ENCODE measurements around the gene CDS1.
"Not testable (repeated sequence)": the region's sequence is repeated elsewhere in the genome, so short reads cannot be mapped to it uniquely, and the experiment has no call there.

CDS1 gene

GRCh38 chr4:84681486-84682274, 98.8 kb downstream of the CDS1 start:
- Histone ChIP-seq H2BK5ac (ENCODE audit: low read length) (no peak overlapping the region), H4K5ac (ENCODE audit: low read length) (no peak overlapping the region), H2AK5ac (ENCODE audit: low read length) (no peak overlapping the region), H3K9ac (ENCODE audit: low read length) (no peak overlapping the region), H2BK15ac (replicated peaks; ENCODE audit: low read depth) (no peak overlapping the region), H3K4me3 (ENCODE audit: low read length) (no peak overlapping the region), H3K18ac (ENCODE audit: low read length) (no peak overlapping the region), H3K56ac (ENCODE audit: low read length) (no peak overlapping the region), H3K79me2 (ENCODE audit: control insufficient read depth, insufficient read depth, low read length) (no peaks in the 10 kb centered on the region), H4K8ac (ENCODE audit: low read depth, low read length) (no peak overlapping the region), H3K36me3 (ENCODE audit: control insufficient read depth, insufficient read depth, low read length) (peaks cover 12% of the 10 kb centered on the region), H3K23ac (ENCODE audit: low read length) (no peak overlapping the region), H3K27ac (ENCODE audit: low read depth, low read length) (no peak overlapping the region), H3K79me1 (ENCODE audit: low read length) (no peaks in the 10 kb centered on the region), H3K4ac (ENCODE audit: low read depth, low read length) (no peak overlapping the region), H3K27me3 (ENCODE audit: insufficient read depth, low read length, poor library complexity) (no peaks in the 10 kb centered on the region), H3K4me2 (ENCODE audit: low read length) (no peak overlapping the region), H2BK120ac (ENCODE audit: low read depth, low read length) (no peak overlapping the region), H3K4me1 (ENCODE audit: control insufficient read depth, low read depth, low read length) (no peaks in the 10 kb centered on the region)
- peak; percentile 28 for DNase-seq
- WGBS (ENCODE audit: extremely low coverage, insufficient coverage, low lambda C conversion rate) = no CpG with 5 or more reads among the region's 2 CpGs

GRCh38 chr4:84682661-84683060, 99.7 kb downstream of the CDS1 start:
- not testable (repeated sequence) for H3K27me3 ChIP-seq (ENCODE audit: insufficient read depth, low read length, poor library complexity); H2BK15ac ChIP-seq (replicated peaks; ENCODE audit: low read depth); H3K27ac ChIP-seq (ENCODE audit: low read depth, low read length); H3K23ac ChIP-seq (ENCODE audit: low read length); H3K79me1 ChIP-seq (ENCODE audit: low read length); H3K56ac ChIP-seq (ENCODE audit: low read length); H3K9ac ChIP-seq (ENCODE audit: low read length); H2BK5ac ChIP-seq (ENCODE audit: low read length); H3K4me1 ChIP-seq (ENCODE audit: control insufficient read depth, low read depth, low read length); H4K5ac ChIP-seq (ENCODE audit: low read length); H4K8ac ChIP-seq (ENCODE audit: low read depth, low read length); H2AK5ac ChIP-seq (ENCODE audit: low read length); H3K4me3 ChIP-seq (ENCODE audit: low read length); H3K79me2 ChIP-seq (ENCODE audit: control insufficient read depth, insufficient read depth, low read length); DNase-seq; H3K18ac ChIP-seq (ENCODE audit: low read length); H2BK120ac ChIP-seq (ENCODE audit: low read depth, low read length); H3K4ac ChIP-seq (ENCODE audit: low read depth, low read length); H3K4me2 ChIP-seq (ENCODE audit: low read length)
- WGBS (ENCODE audit: extremely low coverage, insufficient coverage, low lambda C conversion rate) = no CpG with 5 or more reads among the region's 4 CpGs
- peaks cover 12% of the 10 kb centered on the region for H3K36me3 ChIP-seq (ENCODE audit: control insufficient read depth, insufficient read depth, low read length)

- Histone ChIP-seq H3K9ac (ENCODE audit: low read length) (no peak overlapping the region), H3K4me3 (ENCODE audit: low read length) (no peak overlapping the region), H2BK15ac (replicated peaks; ENCODE audit: low read depth) (no peak overlapping the region), H3K4me1 (ENCODE audit: control insufficient read depth, low read depth, low read length) (no peaks in the 10 kb centered on the region), H3K79me2 (ENCODE audit: control insufficient read depth, insufficient read depth, low read length) (no peaks in the 10 kb centered on the region), H3K27ac (ENCODE audit: low read depth, low read length) (no peak overlapping the region), H4K8ac (ENCODE audit: low read depth, low read length) (no peak overlapping the region), H2AK5ac (ENCODE audit: low read length) (no peak overlapping the region), H3K4ac (ENCODE audit: low read depth, low read length) (no peak overlapping the region), H3K4me2 (ENCODE audit: low read length) (no peak overlapping the region), H3K56ac (ENCODE audit: low read length) (no peak overlapping the region), H3K18ac (ENCODE audit: low read length) (no peak overlapping the region), H2BK120ac (ENCODE audit: low read depth, low read length) (no peak overlapping the region), H3K36me3 (ENCODE audit: control insufficient read depth, insufficient read depth, low read length) (peaks cover 8% of the 10 kb centered on the region), H3K23ac (ENCODE audit: low read length) (peak overlapping the region; percentile 66), H2BK5ac (ENCODE audit: low read length) (no peak overlapping the region), H4K5ac (ENCODE audit: low read length) (no peak overlapping the region), H3K27me3 (ENCODE audit: insufficient read depth, low read length, poor library complexity) (no peaks in the 10 kb centered on the region), H3K79me1 (ENCODE audit: low read length) (no peaks in the 10 kb centered on the region)
- WGBS (ENCODE audit: extremely low coverage, insufficient coverage, low lambda C conversion rate) = no CpG with 5 or more reads among the region's 7 CpGs
- DNase-seq = peak; percentile 27
Observed at GRCh38 chr4:84683064-84683850, 100.3 kb downstream of the CDS1 start.

GRCh38 chr4:84684361-84684760, 101.4 kb downstream of the CDS1 start:
- Histone ChIP-seq H4K5ac (ENCODE audit: low read length) (no peak overlapping the region), H3K79me2 (ENCODE audit: control insufficient read depth, insufficient read depth, low read length) (no peaks in the 10 kb centered on the region), H3K36me3 (ENCODE audit: control insufficient read depth, insufficient read depth, low read length) (peaks cover 8% of the 10 kb centered on the region), H2BK15ac (replicated peaks; ENCODE audit: low read depth) (no peak overlapping the region), H2BK5ac (ENCODE audit: low read length) (no peak overlapping the region), H3K79me1 (ENCODE audit: low read length) (no peaks in the 10 kb centered on the region), H3K4me2 (ENCODE audit: low read length) (no peak overlapping the region), H2AK5ac (ENCODE audit: low read length) (no peak overlapping the region), H3K4me3 (ENCODE audit: low read length) (no peak overlapping the region), H3K4me1 (ENCODE audit: control insufficient read depth, low read depth, low read length) (no peaks in the 10 kb centered on the region), H2BK120ac (ENCODE audit: low read depth, low read length) (no peak overlapping the region), H3K4ac (ENCODE audit: low read depth, low read length) (no peak overlapping the region), H4K8ac (ENCODE audit: low read depth, low read length) (no peak overlapping the region), H3K27me3 (ENCODE audit: insufficient read depth, low read length, poor library complexity) (no peaks in the 10 kb centered on the region), H3K18ac (ENCODE audit: low read length) (no peak overlapping the region), H3K27ac (ENCODE audit: low read depth, low read length) (no peak overlapping the region), H3K23ac (ENCODE audit: low read length) (no peak overlapping the region), H3K9ac (ENCODE audit: low read length) (no peak overlapping the region), H3K56ac (ENCODE audit: low read length) (no peak overlapping the region)
- DNase-seq = no peak
- WGBS (ENCODE audit: extremely low coverage, insufficient coverage, low lambda C conversion rate) = no CpG with 5 or more reads among the region's 3 CpGs

- H3K4ac ChIP-seq (ENCODE audit: low read depth, low read length) = no peak overlapping the region
- no peaks in the 10 kb centered on the region for H3K4me1 ChIP-seq (ENCODE audit: control insufficient read depth, low read depth, low read length)
- no CpG with 5 or more reads among the region's 1 CpG for WGBS (ENCODE audit: extremely low coverage, insufficient coverage, low lambda C conversion rate)
- peaks cover 8% of the 10 kb centered on the region for H3K36me3 ChIP-seq (ENCODE audit: control insufficient read depth, insufficient read depth, low read length)
- no peak overlapping the region for H3K4me3 ChIP-seq (ENCODE audit: low read length)
- H4K5ac ChIP-seq (ENCODE audit: low read length) = no peak overlapping the region
- no peak for DNase-seq
- H3K56ac ChIP-seq (ENCODE audit: low read length) = no peak overlapping the region
- H3K27me3 ChIP-seq (ENCODE audit: insufficient read depth, low read length, poor library complexity) = no peaks in the 10 kb centered on the region
- H3K9ac ChIP-seq (ENCODE audit: low read length) = no peak overlapping the region
- no peak overlapping the region for H3K27ac ChIP-seq (ENCODE audit: low read depth, low read length)
- H2BK5ac ChIP-seq (ENCODE audit: low read length) = no peak overlapping the region
- H3K79me1 ChIP-seq (ENCODE audit: low read length) = no peaks in the 10 kb centered on the region
- no peaks in the 10 kb centered on the region for H3K79me2 ChIP-seq (ENCODE audit: control insufficient read depth, insufficient read depth, low read length)
- H3K18ac ChIP-seq (ENCODE audit: low read length) = no peak overlapping the region
- no peak overlapping the region for H2BK120ac ChIP-seq (ENCODE audit: low read depth, low read length)
- no peak overlapping the region for H2AK5ac ChIP-seq (ENCODE audit: low read length)
- H2BK15ac ChIP-seq (replicated peaks; ENCODE audit: low read depth) = no peak overlapping the region
- H4K8ac ChIP-seq (ENCODE audit: low read depth, low read length) = no peak overlapping the region
- H3K4me2 ChIP-seq (ENCODE audit: low read length) = no peak overlapping the region
- no peak overlapping the region for H3K23ac ChIP-seq (ENCODE audit: low read length)
Observed at GRCh38 chr4:84685105-84685504, 102.2 kb downstream of the CDS1 start.
